Erythroblast (primary cell): ENCODE data around the gene LRRC74A.

Experiments used
- GATA1 ChIP-seq: IDR thresholded peaks from 2 replicates; pipeline ENCODE4 v1.6.1; 2011; ENCODE audit warnings: low read depth, mild to moderate bottlenecking, control low read depth, low read length, moderate library complexity
- POLR2A ChIP-seq: IDR thresholded peaks from 2 replicates; pipeline ENCODE4 v1.6.1; 2011; ENCODE audit warnings: mild to moderate bottlenecking, low read length

DNA sequence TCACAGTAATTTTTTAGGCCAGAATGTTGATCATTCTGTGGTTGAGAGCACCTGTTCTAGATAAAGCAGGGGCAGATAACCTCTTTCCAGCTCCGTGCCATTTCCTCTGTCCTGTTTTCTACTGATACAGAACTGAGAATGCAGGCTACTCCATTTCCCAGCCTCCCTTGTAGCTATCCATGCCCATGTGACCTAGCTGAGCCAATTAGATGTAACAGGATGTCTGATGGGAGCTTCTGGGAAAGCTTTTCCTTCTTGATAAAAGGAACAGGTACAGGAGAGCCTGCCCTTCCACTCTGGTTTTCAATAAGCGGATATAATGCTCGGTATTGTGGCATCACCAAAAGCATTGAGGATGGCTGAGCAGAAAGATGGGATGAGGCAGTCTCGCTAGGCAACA, 54.2 kb downstream of the LRRC74A start:
- TF ChIP-seq POLR2A (no peak), GATA1 (no peak)
